ENCODE measurements around the gene IGF1R.
"Not testable (repeated sequence)": the region's sequence is repeated elsewhere in the genome, so short reads cannot be mapped to it uniquely, and the experiment has no call there.

IGF1R gene

DNA sequence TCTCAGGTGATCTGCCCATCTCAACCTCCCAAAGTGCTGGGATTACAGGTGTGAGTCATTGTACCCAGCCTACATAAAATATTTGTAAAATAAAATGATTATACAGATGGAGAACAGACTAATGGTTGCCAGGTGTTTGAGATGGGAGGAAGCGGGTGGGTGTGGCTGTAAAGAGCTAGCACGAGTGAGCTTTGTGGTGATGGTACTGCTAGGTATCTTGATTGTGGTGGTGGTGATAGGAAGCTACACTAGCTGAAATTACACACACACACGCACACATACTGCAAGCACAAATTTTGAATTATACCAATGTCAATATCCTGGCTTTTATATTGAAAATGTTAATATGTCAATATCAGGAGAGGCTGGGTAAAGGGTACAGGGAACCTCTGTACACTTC is 353.9 kb downstream of the IGF1R start:
- H3K79me2 ChIP-seq (ENCODE audit: insufficient read depth, low read length) = no peaks in the 10 kb centered on the region
- no peaks in the 10 kb centered on the region for H4K20me1 ChIP-seq (ENCODE audit: insufficient read depth, low read length)
- H3K4me2 ChIP-seq (ENCODE audit: insufficient read depth, low read length) = peak overlapping the region; percentile 20; the same call in 1 of the 2 replicates
- H3K4me3 ChIP-seq (ENCODE audit: low read depth in 1 of 2, low read length in 2 of 2) = no peak overlapping the region
- peak overlapping the region; percentile 31; the same call in 1 of the 2 replicates for H3K9ac ChIP-seq (ENCODE audit: low read depth, low read length)
- no peaks in the 10 kb centered on the region for H3K27me3 ChIP-seq (ENCODE audit: insufficient read depth, low read length, poor library complexity)
- H3K9me3 ChIP-seq (ENCODE audit: insufficient read depth, low read length, severe bottlenecking) = no peaks in the 10 kb centered on the region
- H3K4me1 ChIP-seq (ENCODE audit: insufficient read depth, low read length) = peaks cover 65% of the 10 kb centered on the region
- H3K27ac ChIP-seq (ENCODE audit: low read length) = peak overlapping the region; percentile 84
- H2AFZ ChIP-seq (ENCODE audit: low read depth, low read length) = no peak overlapping the region
- DNase-seq = peak; percentile 49
- peak; percentile 50 for ATAC-seq (ENCODE audit: insufficient read depth, low read depth)
- no peaks in the 10 kb centered on the region for H3K36me3 ChIP-seq (ENCODE audit: insufficient read depth, low read length)
- TF ChIP-seq, protein P1, sequence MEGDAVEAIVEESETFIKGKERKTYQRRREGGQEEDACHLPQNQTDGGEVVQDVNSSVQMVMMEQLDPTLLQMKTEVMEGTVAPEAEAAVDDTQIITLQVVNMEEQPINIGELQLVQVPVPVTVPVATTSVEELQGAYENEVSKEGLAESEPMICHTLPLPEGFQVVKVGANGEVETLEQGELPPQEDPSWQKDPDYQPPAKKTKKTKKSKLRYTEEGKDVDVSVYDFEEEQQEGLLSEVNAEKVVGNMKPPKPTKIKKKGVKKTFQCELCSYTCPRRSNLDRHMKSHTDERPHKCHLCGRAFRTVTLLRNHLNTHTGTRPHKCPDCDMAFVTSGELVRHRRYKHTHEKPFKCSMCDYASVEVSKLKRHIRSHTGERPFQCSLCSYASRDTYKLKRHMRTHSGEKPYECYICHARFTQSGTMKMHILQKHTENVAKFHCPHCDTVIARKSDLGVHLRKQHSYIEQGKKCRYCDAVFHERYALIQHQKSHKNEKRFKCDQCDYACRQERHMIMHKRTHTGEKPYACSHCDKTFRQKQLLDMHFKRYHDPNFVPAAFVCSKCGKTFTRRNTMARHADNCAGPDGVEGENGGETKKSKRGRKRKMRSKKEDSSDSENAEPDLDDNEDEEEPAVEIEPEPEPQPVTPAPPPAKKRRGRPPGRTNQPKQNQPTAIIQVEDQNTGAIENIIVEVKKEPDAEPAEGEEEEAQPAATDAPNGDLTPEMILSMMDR (IDR thresholded peaks at IDR 0.05; ENCODE audit: borderline replicate concordance, extremely low read depth, low read length, poor library complexity, severe bottlenecking) = no peak
- TF ChIP-seq EZH2 (IDR thresholded peaks at IDR 0.05; ENCODE audit: borderline replicate concordance, low read depth, low read length, severe bottlenecking) = no peak

DNA sequence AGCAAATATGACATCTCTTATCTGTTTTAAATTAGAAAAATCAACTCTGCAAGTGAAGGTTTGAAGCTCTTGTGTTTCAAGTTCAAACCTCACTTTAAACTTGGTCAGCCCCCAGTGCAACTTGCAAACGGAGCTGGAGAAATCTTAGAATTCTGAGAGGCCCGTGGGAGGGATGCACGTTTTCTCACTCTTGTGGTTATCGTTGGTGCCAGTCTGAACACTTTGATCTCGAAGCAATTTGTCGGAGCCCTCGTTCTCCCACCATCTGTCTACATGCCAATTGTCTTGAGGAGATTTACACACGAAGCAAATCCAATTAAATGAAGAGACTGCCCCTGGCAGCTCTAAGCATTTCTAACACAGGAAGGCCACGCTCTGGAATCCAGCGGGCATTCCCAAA is 355.0 kb downstream of the IGF1R start:
- Histone ChIP-seq H3K27ac (ENCODE audit: low read length) (peak overlapping the region; percentile 40; the same call in 1 of the 2 replicates), H3K4me1 (ENCODE audit: insufficient read depth, low read length) (peaks cover 68% of the 10 kb centered on the region)
- not testable (repeated sequence) for H3K36me3 ChIP-seq (ENCODE audit: insufficient read depth, low read length); H4K20me1 ChIP-seq (ENCODE audit: insufficient read depth, low read length); H3K9me3 ChIP-seq (ENCODE audit: insufficient read depth, low read length, severe bottlenecking); H2AFZ ChIP-seq (ENCODE audit: low read depth, low read length); H3K79me2 ChIP-seq (ENCODE audit: insufficient read depth, low read length); H3K27me3 ChIP-seq (ENCODE audit: insufficient read depth, low read length, poor library complexity); H3K4me2 ChIP-seq (ENCODE audit: insufficient read depth, low read length); H3K9ac ChIP-seq (ENCODE audit: low read depth, low read length); H3K4me3 ChIP-seq (ENCODE audit: low read depth in 1 of 2, low read length in 2 of 2)
- ATAC-seq (ENCODE audit: insufficient read depth, low read depth) = peak; percentile 89
- DNase-seq = peak; percentile 79

DNA sequence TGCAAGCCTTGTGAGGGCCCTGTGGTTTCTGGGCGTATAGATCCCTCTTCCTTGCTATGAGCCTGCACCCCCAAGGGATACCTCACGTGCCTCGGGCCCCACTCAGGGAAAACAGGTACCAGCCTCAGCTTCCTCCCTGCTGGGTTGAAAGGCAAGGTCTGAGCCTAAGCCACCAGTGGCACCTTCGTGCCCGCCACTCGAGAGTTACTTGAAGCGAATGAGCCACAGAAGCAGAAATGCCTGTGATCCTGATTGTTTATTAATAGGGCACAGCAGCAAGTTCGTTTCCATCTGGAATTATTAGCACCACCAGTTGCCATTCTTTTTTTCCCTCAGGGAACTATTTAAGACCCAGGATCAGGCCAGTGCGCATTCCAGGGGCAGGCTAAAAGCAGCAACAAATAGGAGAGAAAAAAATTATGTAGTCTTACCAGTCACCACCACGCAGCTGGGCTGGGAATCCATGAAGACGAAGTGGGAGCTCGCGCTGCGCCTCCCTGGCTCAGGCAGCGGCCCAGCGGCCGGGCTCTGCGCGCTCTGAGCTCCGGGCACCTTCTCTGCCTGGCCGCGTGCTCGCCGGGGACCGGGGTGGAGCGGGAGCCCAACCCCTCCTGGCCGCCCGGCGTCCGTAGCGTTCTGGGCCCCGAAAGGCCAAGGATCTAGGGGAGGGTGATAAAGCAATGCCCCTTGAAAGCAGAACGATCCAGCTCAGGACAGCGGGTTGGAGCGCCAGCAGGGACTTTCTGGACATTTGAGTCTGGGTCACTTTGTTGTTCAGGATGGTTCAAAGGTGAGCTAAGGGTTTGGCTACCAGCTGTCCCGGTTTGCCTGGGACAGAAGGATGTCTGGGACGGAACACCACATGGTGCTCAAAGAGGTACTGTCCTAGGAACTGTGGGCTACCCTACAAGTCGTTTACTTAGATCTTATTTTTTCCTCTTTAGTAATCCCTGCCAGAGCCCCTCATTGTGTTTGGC is 356.9 kb downstream of the IGF1R start:
- not testable (repeated sequence) for H3K9me3 ChIP-seq (ENCODE audit: insufficient read depth, low read length, severe bottlenecking); H4K20me1 ChIP-seq (ENCODE audit: insufficient read depth, low read length); H2AFZ ChIP-seq (ENCODE audit: low read depth, low read length); H3K79me2 ChIP-seq (ENCODE audit: insufficient read depth, low read length); H3K4me3 ChIP-seq (ENCODE audit: low read depth in 1 of 2, low read length in 2 of 2); DNase-seq; H3K36me3 ChIP-seq (ENCODE audit: insufficient read depth, low read length); H3K4me2 ChIP-seq (ENCODE audit: insufficient read depth, low read length); H3K27me3 ChIP-seq (ENCODE audit: insufficient read depth, low read length, poor library complexity); H3K9ac ChIP-seq (ENCODE audit: low read depth, low read length); ATAC-seq (ENCODE audit: insufficient read depth, low read depth)
- H3K4me1 ChIP-seq (ENCODE audit: insufficient read depth, low read length) = peaks cover 79% of the 10 kb centered on the region
- H3K27ac ChIP-seq (ENCODE audit: low read length) = peak overlapping the region; percentile 53; the same call in 1 of the 2 replicates

DNA sequence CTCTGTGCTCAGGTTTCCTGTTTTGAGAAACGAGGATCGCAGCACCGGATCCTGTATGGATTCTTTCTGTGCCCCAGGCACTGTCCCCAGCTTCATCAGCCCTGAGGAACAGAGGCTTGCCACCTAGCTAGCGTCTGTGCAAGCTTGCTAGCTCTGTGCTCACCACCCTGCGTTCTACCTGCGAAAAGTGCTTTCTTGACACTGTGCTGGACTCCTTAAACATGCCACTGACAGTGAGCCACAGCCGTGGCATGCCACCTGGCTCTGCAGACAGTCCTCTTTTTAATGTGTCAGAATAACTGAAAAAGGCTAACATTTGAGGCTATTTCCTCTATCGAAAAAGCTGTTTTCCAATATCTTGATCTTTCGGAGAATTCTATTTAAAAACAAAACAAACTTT is 357.8 kb downstream of the IGF1R start:
- H3K27ac ChIP-seq (ENCODE audit: low read length) = peak overlapping the region; percentile 17; the same call in 1 of the 2 replicates
- no peak for DNase-seq
- no peak overlapping the region for H3K9ac ChIP-seq (ENCODE audit: low read depth, low read length)
- no peaks in the 10 kb centered on the region for H3K79me2 ChIP-seq (ENCODE audit: insufficient read depth, low read length)
- TF ChIP-seq, protein P1 (IDR thresholded peaks at IDR 0.05; ENCODE audit: borderline replicate concordance, extremely low read depth, low read length, poor library complexity, severe bottlenecking) = no peak
- no peak for TF ChIP-seq EZH2 (IDR thresholded peaks at IDR 0.05; ENCODE audit: borderline replicate concordance, low read depth, low read length, severe bottlenecking)
- no peaks in the 10 kb centered on the region for H3K27me3 ChIP-seq (ENCODE audit: insufficient read depth, low read length, poor library complexity)
- ATAC-seq (ENCODE audit: insufficient read depth, low read depth) = no peak
- H4K20me1 ChIP-seq (ENCODE audit: insufficient read depth, low read length) = no peaks in the 10 kb centered on the region
- no peaks in the 10 kb centered on the region for H3K36me3 ChIP-seq (ENCODE audit: insufficient read depth, low read length)
- no peak overlapping the region for H2AFZ ChIP-seq (ENCODE audit: low read depth, low read length)
- peaks cover 79% of the 10 kb centered on the region for H3K4me1 ChIP-seq (ENCODE audit: insufficient read depth, low read length)
- no peaks in the 10 kb centered on the region for H3K9me3 ChIP-seq (ENCODE audit: insufficient read depth, low read length, severe bottlenecking)
- H3K4me3 ChIP-seq (ENCODE audit: low read depth in 1 of 2, low read length in 2 of 2) = no peak overlapping the region
- H3K4me2 ChIP-seq (ENCODE audit: insufficient read depth, low read length) = no peak overlapping the region

Data from DND-41 (cell line).